Stimulated activated CD4-positive, alpha-beta T cell treated with anti-CD3 and anti-CD28 coated beads, Interleukin-1b, Interleukin-23, amount 100 ng/mL, for 48 hours (primary cell): ENCODE measurements around the gene MYO1E.
"Not testable (repeated sequence)": the region's sequence is repeated elsewhere in the genome, so short reads cannot be mapped to it uniquely, and the experiment has no call there.

ENCODE experiments used
- DNase-seq: peaks from one replicate; pipeline ENCODE4 v3.0.0-alpha.2; 2020

Gene MYO1E

DNA sequence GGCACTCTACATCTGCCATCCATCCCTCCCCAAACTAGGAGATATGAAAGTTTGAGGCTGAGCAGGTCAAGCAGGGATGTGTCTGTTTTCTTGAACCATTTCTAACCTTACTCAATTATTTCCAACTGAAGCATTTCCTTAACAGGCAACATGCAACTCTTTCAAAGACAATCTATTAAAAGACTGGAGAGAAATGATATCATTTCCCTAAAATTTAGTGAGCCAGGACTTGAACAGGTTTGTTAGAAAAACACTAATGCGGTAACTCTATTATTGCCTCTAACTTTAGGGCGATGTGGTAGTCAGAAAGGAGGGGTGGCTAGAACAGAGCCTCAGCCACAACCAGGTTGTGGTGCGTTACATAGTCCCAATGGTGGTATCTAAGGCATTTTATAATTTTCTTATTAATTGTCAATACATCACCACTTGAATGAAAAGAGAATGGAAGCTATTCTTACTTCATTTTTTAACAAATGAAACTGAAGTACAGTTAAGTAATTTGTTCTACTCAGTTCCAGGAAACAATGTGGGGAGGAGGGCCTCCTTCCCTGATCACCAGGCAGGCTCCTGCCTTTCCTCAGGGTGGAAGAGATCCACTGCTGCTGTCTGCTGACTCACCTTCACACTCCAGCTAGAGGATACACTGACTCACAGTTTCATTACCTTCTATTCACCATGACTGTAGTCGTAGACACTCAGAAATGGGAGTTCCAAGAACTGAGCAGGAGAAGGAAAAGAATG, 22.8 kb downstream of the MYO1E start:
- peak; percentile 18 for DNase-seq

- DNase-seq = no peak
These were observed 24.8 kb downstream of the MYO1E start for GRCh38 chr15:59347915-59348314.

- no peak for DNase-seq
These were observed 25.7 kb downstream of the MYO1E start for GRCh38 chr15:59346951-59347350.

DNA sequence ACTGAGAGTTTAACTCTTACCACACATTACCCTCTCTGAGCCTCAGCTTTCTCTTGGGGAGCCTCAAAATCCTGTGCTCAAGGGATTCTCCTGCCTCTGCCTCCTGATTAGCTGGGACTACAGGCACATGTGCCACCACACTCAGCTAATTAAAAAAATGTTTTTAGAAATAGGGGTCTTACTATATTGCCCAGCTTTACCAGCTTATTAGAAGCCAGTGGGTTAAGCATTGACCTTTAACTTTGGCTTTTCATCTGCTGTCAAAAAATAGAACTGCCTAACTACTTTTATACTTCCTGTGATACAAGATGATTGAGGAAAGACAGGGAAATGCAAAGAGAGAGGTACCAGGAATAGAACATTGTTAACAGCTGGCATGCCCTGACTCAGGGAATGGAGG, 27.3 kb downstream of the MYO1E start:
- DNase-seq = no peak

GRCh38 chr15:59344311-59344710, 28.4 kb downstream of the MYO1E start:
- no peak for DNase-seq

DNA sequence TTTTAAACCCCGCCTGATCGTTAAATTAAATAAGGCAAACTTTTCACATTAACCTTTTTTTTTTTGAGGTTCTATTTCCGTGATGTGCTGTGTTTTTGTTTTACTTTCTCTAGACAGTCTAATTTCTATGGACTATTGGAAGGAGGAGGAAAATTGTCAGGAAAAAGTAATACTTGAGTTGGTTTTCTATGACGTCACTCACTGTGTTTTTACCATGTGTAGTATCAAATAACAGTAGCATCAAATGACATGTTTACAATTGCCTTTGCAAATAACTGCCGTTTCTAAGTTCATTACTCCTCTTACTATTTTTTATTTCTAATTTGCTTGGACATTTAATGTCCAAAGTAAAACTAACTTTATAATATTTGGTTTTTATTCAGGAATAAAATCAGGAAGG, 32.3 kb downstream of the MYO1E start:
- no peak for DNase-seq

DNA sequence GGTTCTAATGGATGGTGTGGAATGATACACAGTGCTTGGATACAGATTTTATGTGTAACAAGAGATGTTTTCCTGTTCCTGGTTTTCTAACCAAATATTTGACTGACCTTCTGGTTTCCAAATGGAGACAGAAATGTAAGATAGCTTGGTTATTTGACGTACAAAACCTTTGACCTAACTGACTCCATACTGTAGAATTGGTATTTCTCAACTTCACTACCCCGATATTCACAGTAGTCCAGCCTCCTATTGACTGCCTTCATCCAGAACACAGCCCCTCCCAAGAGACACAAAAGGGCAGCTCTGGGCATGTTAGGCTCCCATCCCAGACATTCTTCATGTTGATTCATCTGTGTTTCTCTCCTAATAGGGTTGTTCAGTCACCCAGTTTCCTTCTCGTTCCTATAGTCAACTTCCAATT, 33.4 kb downstream of the MYO1E start:
- no peak for DNase-seq

- DNase-seq = no peak
These were observed 34.3 kb downstream of the MYO1E start for GRCh38 chr15:59338414-59338813.

- DNase-seq = not testable (repeated sequence)
These were observed 35.9 kb downstream of the MYO1E start for GRCh38 chr15:59336725-59337124.

DNA sequence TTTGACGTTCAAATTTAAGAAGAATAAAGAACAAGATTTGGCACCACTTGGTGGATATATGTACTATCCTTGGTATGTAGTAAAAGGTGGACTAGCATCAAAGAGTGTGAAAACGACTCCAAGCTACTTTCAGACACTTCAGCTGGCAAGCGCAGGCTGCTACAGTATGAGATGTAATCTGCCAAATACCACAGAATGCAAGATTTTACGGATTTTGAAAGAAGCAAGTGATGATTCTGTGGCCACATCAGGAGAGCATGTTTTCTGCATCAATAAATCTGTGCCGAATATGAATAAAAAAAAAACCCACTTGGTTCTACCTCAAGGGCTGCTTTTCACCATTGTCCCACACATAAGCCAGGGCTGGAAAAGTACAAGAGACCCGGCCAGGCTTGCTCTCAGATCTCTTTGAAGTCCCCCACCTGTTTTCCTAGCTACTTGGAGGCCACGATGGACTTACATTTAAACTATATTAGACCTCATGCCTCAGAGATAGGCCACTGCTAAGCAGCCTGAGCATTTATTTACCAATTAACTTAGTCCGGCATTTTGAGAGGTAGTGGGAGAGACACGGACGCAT, 37.4 kb downstream of the MYO1E start:
- DNase-seq = no peak

- no peak for DNase-seq
These were observed 38.6 kb downstream of the MYO1E start for GRCh38 chr15:59334076-59334415.

- DNase-seq = no peak
These were observed 39.1 kb downstream of the MYO1E start for GRCh38 chr15:59333401-59334075.

DNA sequence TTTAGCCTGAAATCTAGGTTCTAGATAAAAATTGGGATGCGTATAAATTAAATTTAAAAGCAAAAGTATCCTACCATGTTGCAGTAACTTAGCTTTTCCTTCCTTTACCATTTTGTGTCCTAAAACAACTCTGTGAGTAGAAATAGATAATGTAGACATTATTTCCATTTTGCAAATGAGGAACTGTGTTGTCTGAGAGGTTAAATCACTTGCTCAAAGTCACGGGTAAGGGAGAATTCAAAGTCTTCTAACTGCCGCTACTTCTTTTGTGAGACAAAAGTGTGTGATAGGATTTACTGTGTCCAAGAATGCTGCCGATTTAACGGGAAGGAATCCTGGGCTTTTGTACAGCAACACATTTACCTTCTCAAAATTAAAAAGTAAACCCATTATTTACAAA, 40.7 kb downstream of the MYO1E start:
- DNase-seq = no peak

DNA sequence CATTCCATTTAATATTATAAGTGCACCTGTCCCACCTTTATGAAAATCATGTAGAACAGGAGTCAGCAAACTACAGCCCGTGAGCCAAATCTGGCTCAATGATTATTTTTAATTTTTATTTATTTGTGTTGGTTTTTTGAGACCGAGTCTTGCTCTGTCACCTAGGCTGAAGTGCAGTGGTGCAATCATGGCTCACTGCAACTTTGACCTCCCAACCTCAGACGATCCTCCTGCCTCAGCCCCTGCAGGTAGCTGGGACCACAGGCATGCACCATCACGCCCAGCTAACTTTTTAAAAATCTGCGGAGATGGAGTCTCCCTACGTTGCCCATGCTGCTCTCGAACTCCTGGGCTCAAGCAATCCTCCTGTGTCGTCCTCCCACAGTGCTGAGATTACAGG, 42.0 kb downstream of the MYO1E start:
- DNase-seq = no peak

DNA sequence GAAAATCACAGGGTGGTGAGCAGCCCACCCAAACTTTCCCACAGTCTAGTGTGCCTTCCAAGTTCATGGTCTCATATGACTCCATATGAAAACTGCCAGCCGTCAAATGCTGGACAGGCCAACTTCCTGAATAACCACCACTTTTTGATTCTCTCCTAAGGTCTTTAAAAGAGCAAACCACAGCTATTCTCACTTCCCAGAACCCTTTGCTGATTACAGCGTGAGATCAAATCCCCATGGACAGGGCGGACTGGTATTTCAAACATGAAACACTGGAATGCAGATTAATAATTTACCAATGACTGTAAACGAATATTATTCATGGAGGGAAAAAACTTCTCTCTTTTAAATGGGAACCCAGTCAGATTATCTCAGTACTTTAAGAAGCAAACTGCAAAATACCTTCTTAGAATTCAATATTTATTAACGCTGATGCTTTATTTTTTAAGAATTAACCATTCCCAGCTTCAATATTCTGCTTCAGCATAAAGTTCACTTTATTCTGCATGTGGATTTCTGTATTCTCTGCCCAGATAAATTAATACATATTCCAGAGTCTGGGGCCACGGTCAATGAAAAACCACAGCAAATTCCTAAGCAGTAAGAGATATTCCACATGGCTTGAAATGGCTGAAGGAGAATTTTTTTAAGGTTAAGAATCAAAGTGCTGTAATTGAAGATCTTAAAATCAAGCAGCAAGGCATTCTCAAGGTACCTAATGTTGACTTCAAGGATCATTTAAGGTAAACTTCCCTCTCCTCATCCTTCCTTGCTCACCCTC, 42.9 kb downstream of the MYO1E start:
- no peak for DNase-seq

DNA sequence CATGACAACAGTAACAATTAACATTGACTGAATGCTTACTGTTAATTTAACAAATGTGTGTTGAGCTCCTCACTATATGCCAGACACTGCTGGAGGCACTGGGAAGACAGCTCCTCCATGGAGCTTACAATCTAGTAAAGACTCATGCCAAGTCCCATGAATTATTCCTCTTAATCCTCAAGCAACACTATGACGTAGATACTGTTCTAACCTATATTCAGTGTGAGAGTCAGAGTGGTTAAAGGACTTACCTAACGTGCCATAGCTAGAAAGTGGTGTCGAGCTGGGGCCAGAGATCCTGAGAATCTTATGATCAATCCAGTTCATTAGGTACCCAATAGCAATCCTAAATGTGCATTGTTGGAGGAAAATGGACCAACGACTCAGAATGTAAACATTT, 43.6 kb downstream of the MYO1E start:
- no peak for DNase-seq

GRCh38 chr15:59327942-59328341, 44.7 kb downstream of the MYO1E start:
- no peak for DNase-seq

GRCh38 chr15:59326856-59327255, 45.8 kb downstream of the MYO1E start:
- no peak for DNase-seq

- no peak for DNase-seq
These were observed 50.5 kb downstream of the MYO1E start for GRCh38 chr15:59322056-59322759.

- no peak for DNase-seq
These were observed 51.5 kb downstream of the MYO1E start for GRCh38 chr15:59321000-59321689.

- no peak for DNase-seq
These were observed 55.5 kb downstream of the MYO1E start for GRCh38 chr15:59317211-59317610.

DNA sequence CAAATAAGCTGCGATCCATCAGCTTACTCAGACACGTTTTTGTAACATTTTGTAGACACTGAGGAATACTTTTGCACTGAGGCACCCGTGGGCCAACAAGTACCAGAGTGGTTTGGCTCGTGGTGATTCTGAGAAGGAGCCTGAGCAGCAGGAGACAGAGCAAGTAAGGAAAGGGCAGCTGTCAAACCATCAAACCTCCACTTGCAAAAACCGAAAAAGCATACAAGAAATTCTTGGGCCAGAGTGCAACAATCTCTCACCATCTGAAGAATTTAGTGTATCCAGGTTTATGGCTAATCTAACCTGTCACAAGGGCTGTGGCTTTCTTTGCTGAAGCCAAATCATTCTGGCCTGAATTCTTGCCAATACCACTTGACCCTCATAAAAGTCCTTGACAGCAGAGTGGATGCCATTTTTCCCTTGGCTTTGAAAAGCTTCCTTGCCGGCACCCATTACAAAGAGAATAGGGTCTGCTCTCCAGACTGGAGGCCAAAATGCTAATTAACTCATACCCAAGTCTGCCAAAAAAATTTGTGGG, 56.7 kb downstream of the MYO1E start:
- no peak for DNase-seq
